HEK293 (cell line): ENCODE measurements around the gene CRACDL.

Source experiments
- CTCF ChIA-PET: fragments of 350-600 bp; formaldehyde crosslinking; extraction: SDS; loops from one replicate; lab custom pipeline; 2021; ENCODE audit warnings: antibody characterized with exemption; lab: Yijun Ruan, JAX
- POLR2A ChIA-PET: fragments of 300-600 bp; formaldehyde crosslinking; extraction: SDS; loops from one replicate; lab custom pipeline; 2020; ENCODE audit warnings: antibody characterized with exemption, inconsistent platforms; lab: Yijun Ruan, JAX
- H3K27ac ChIP-seq: fragments of 200-500 bp; sonication (Bioruptor generic); 2 replicates; pipeline ENCODE4 v1.5.1; 2014; ENCODE audit warnings: low read depth, low read length, control low read depth, inconsistent platforms; ENCODE audit errors: extremely low read depth
- H3K36me3 ChIP-seq, 2 experiments: fragments of 200-500 bp in 1 of 2; sonication (Bioruptor generic) in 1 of 2; 1 replicate in 1 of 2; 2 replicates in 1 of 2; pipeline ENCODE4 v1.5.1; 2014 to 2017; ENCODE audit warnings: inconsistent platforms in 2 of 2, low read length in 2 of 2; ENCODE audit not compliant: control insufficient read depth in 2 of 2, insufficient read depth in 1 of 2
- H3K4me1 ChIP-seq: fragments of 200-500 bp; sonication (Bioruptor generic); 2 replicates; pipeline ENCODE4 v1.5.1; 2014; ENCODE audit warnings: mild to moderate bottlenecking, low read length, inconsistent platforms; ENCODE audit not compliant: control insufficient read depth, insufficient read depth
- H3K4me3 ChIP-seq: 2 replicates; pipeline ENCODE4 v1.5.1; 2011; ENCODE audit warnings: low read depth, mild to moderate bottlenecking, control low read depth, low read length, moderate library complexity
- H3K9me3 ChIP-seq: fragments of 200-500 bp; sonication (Bioruptor generic); 2 replicates; pipeline ENCODE4 v1.5.1; 2014; ENCODE audit warnings: low read depth, low read length, inconsistent platforms; ENCODE audit not compliant: control insufficient read depth, insufficient read depth
- FEZF1 ChIP-seq: fragments of 450-650 bp; formaldehyde crosslinking; IDR thresholded peaks from 2 replicates; pipeline ENCODE4 v1.5.1; 2016; ENCODE audit warnings: missing biosample characterization, missing genetic modification characterization
- GLI2 ChIP-seq: fragments of 450-650 bp; formaldehyde crosslinking; IDR thresholded peaks from 2 replicates; pipeline ENCODE4; 2017; ENCODE audit warnings: missing biosample characterization, missing genetic modification characterization, low read depth, borderline replicate concordance
- GLIS1 ChIP-seq: fragments of 450-650 bp; formaldehyde crosslinking; IDR thresholded peaks from 2 replicates; pipeline ENCODE4 v1.5.1; 2016; ENCODE audit warnings: missing biosample characterization, missing genetic modification characterization
- GLIS2 ChIP-seq: fragments of 450-650 bp; formaldehyde crosslinking; IDR thresholded peaks from 2 replicates; pipeline ENCODE4 v1.5.1; 2016; ENCODE audit warnings: missing biosample characterization, missing genetic modification characterization
- OSR2 ChIP-seq: fragments of 450-650 bp; formaldehyde crosslinking; IDR thresholded peaks from 2 replicates; pipeline ENCODE4 v1.5.1; 2016; ENCODE audit warnings: missing biosample characterization, missing genetic modification characterization
- SP7 ChIP-seq: fragments of 450-650 bp; formaldehyde crosslinking; IDR thresholded peaks from 2 replicates; pipeline ENCODE4 v1.5.1; 2016; ENCODE audit warnings: missing biosample characterization, missing genetic modification characterization
- TRIM28 ChIP-seq: IDR thresholded peaks from 2 replicates; pipeline ENCODE4 v1.6.1; 2011; ENCODE audit warnings: low read length, control low read depth, borderline replicate concordance
- ZBTB10 ChIP-seq: fragments of 450-650 bp; formaldehyde crosslinking; IDR thresholded peaks from 2 replicates; pipeline ENCODE4 v1.5.1; 2016; ENCODE audit warnings: missing biosample characterization, missing genetic modification characterization
- ZIC2 ChIP-seq: fragments of 450-650 bp; formaldehyde crosslinking; IDR thresholded peaks from 2 replicates; pipeline ENCODE4 v1.5.1; 2016; ENCODE audit warnings: missing biosample characterization, missing genetic modification characterization
- ZNF311 ChIP-seq: fragments of 450-650 bp; formaldehyde crosslinking; IDR thresholded peaks from 2 replicates; pipeline ENCODE4 v1.5.1; 2017; ENCODE audit warnings: missing biosample characterization, missing genetic modification characterization, borderline replicate concordance
- ZNF398 ChIP-seq: fragments of 450-650 bp; formaldehyde crosslinking; IDR thresholded peaks from 2 replicates; pipeline ENCODE4 v1.5.1; 2017; ENCODE audit warnings: missing biosample characterization, missing genetic modification characterization
- ZNF514 ChIP-seq: fragments of 450-650 bp; formaldehyde crosslinking; IDR thresholded peaks from 2 replicates; pipeline ENCODE4 v1.5.1; 2016; ENCODE audit warnings: missing biosample characterization, missing genetic modification characterization
- ZNF560 ChIP-seq: fragments of 450-650 bp; formaldehyde crosslinking; IDR thresholded peaks from 2 replicates; pipeline ENCODE4 v1.5.1; 2017; ENCODE audit warnings: missing biosample characterization, missing genetic modification characterization, borderline replicate concordance
- ZNF626 ChIP-seq: fragments of 450-650 bp; sonication (Bioruptor Pico); formaldehyde crosslinking; IDR thresholded peaks from 2 replicates; pipeline ENCODE4 v1.5.1; 2018; ENCODE audit warnings: missing biosample characterization, missing genetic modification characterization, inconsistent platforms
- ZNF670 ChIP-seq: fragments of 450-650 bp; formaldehyde crosslinking; IDR thresholded peaks from 2 replicates; pipeline ENCODE4 v1.5.1; 2016; ENCODE audit warnings: missing biosample characterization, missing genetic modification characterization, low read depth
- ZNF677 ChIP-seq: fragments of 450-650 bp; IDR thresholded peaks from 2 replicates; pipeline ENCODE4 v1.5.0; 2018; ENCODE audit warnings: missing biosample characterization, mild to moderate bottlenecking, missing genetic modification characterization, moderate library complexity
- ZNF792 ChIP-seq: fragments of 450-650 bp; formaldehyde crosslinking; IDR thresholded peaks from 2 replicates; pipeline ENCODE4 v1.5.1; 2016; ENCODE audit warnings: missing biosample characterization, missing genetic modification characterization
- ZNF837 ChIP-seq: fragments of 450-650 bp; formaldehyde crosslinking; IDR thresholded peaks from 2 replicates; pipeline ENCODE4 v1.5.1; 2016; ENCODE audit warnings: missing biosample characterization, missing genetic modification characterization

Gene CRACDL

GRCh38 chr2:98807221-98807620, 128.8 kb downstream of the CRACDL start (continued):
- TF ChIP-seq GLI2 (tag by site-specific recombination): no peak
- no peak for TF ChIP-seq ZNF792 (tag by site-specific recombination)

- CTCF ChIA-PET: interaction anchor here (0.7 to 1.5 kb wide), 2 partner anchors 9 to 157 kb away, joined by 3 to 8 read pairs; no protein-coding TSS in a partner anchor
- no peaks in the 10 kb centered on the region for H3K36me3 ChIP-seq
- TF ChIP-seq GLIS1 (peak; percentile 57), ZNF626 (no peak), ZNF560 (tag by site-specific recombination) (no peak)
- TF ChIP-seq, all 188 proteins: peak for 1
- Histone ChIP-seq H3K4me1 (peaks cover 3% of the 10 kb centered on the region; the same call in 1 of the 2 replicates), H3K9me3 (no peaks in the 10 kb centered on the region), H3K27ac (no peak overlapping the region), H3K4me3 (no peak overlapping the region)
- POLR2A ChIA-PET: no interaction called here
Observed at GRCh38 chr2:98806236-98806697, 129.8 kb downstream of the CRACDL start.

- TF ChIP-seq TRIM28 (0 out of 2 replicates have a peak, but pooled peaks have one; percentile 16), ZNF514 (tag by site-specific recombination) (no peak), FEZF1 (0 out of 2 replicates have a peak, but pooled peaks have one; percentile 34), OSR2 (0 out of 2 replicates have a peak, but pooled peaks have one; percentile 14), ZNF677 (tag by site-specific recombination) (no peak), ZBTB10 (tag by site-specific recombination) (no peak), ZNF398 (peak; percentile 66), ZNF670 (no peak), ZIC2 (tag by site-specific recombination) (peak; percentile 80), GLIS2 (no peak), SP7 (tag by site-specific recombination) (no peak), ZNF837 (tag by site-specific recombination) (no peak), ZNF311 (tag by site-specific recombination) (no peak)
- Histone ChIP-seq H3K4me3 (no peak overlapping the region), H3K9me3 (no peaks in the 10 kb centered on the region), H3K4me1 (peaks cover 2% of the 10 kb centered on the region; the same call in 1 of the 2 replicates), H3K27ac (no peak overlapping the region), H3K36me3 (no peaks in the 10 kb centered on the region)
- POLR2A ChIA-PET: no interaction called here
- CTCF ChIA-PET: interaction anchor here (0.7 kb wide), 1 partner anchor 10 kb away, joined by 3 read pairs; no protein-coding TSS in a partner anchor
Observed at GRCh38 chr2:98805412-98806171, 130.4 kb downstream of the CRACDL start.
